ENCODE measurements around the gene RPUSD4. TPM values are rescaled to one million over a fixed set of nuclear protein-coding genes. Genes with fewer than 3 reads are reported as not detected.

The RPUSD4 gene
- total and polyA plus RNA-seq, 10 of the 15 experiments (the other 5 are each of a cell fraction or from before 2014, with no cell fraction given) = 24.5 to 47.6 (median 31.7) TPM

DNA sequence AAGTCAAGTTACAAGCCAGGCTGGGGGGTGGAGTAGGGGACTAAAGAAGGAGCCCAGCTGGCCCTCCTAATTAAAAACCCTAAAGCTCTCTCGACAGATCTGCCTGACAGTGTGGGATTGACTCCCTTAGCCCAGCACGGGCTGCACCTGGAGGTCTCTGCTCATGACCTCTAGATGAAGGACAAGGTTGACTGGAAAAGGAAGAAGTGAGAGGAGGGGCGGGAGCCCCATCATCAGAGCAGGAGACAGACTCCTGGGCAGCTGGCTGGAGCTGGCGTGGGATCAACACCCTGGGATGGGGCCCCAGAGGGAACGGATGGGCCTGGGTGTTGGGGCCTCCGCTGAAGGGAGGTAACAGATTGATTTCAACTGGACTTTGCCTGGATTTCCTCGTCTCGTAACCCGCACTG is 46.1 kb downstream of the RPUSD4 start (continued):
- TF ChIP-seq ETV6 (conservative IDR thresholded peaks at IDR 0.05 in 1 of 2, IDR thresholded peaks at IDR 0.05 in 1 of 2; ENCODE audit: borderline replicate concordance in 1 of 2, low read depth in 1 of 2) = no peak
- TF ChIP-seq NFXL1 (IDR thresholded peaks at IDR 0.05; ENCODE audit: borderline replicate concordance) = no peak
- TF ChIP-seq, protein P1, sequence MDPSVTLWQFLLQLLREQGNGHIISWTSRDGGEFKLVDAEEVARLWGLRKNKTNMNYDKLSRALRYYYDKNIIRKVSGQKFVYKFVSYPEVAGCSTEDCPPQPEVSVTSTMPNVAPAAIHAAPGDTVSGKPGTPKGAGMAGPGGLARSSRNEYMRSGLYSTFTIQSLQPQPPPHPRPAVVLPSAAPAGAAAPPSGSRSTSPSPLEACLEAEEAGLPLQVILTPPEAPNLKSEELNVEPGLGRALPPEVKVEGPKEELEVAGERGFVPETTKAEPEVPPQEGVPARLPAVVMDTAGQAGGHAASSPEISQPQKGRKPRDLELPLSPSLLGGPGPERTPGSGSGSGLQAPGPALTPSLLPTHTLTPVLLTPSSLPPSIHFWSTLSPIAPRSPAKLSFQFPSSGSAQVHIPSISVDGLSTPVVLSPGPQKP (IDR thresholded peaks at IDR 0.05; ENCODE audit: low read depth, low read length) = no peak
- no peak for TF ChIP-seq SMC3 (IDR thresholded peaks at IDR 0.05; ENCODE audit: borderline replicate concordance, low read length)
- no peak for TF ChIP-seq BCL11A (IDR thresholded peaks at IDR 0.05; ENCODE audit: low read depth, low read length)

DNA sequence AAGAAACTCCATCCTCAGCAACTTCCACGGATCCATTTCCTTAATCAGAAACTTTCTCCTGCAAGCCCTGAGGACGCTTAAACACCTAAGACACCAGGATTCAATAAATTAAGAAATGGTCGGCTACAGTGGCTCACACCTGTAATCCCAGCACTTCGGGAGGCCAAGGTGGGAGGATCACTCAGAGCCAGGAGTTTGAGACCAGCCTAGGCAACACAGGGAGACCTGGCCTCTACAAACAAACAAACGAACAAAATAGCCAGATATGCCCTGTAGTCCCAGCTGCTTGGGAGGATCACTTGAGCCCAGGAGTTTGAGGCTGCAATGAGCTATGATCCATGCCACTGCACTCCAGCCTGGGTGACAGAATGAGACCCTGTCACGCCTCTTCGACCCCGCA is 46.7 kb downstream of the RPUSD4 start:
- Histone ChIP-seq H3K9me3 (replicated peaks; ENCODE audit: control insufficient read depth, insufficient read depth, low read length) (no peaks in the 10 kb centered on the region), H3K4me3 (no peak overlapping the region), H3K36me3 (ENCODE audit: control insufficient read depth in 2 of 2, insufficient read depth in 2 of 2, low read length in 1 of 2) (no peaks in the 10 kb centered on the region), H3K4me2 (ENCODE audit: control insufficient read depth, insufficient read depth) (no peak overlapping the region), H3K79me2 (ENCODE audit: control insufficient read depth, insufficient read depth, low read length) (no peaks in the 10 kb centered on the region), H3K27ac (ENCODE audit: control insufficient read depth, insufficient read depth) (no peak overlapping the region), H3K4me1 (ENCODE audit: control insufficient read depth, insufficient read depth, low read length) (no peaks in the 10 kb centered on the region), H4K20me1 (ENCODE audit: control insufficient read depth, insufficient read depth) (no peaks in the 10 kb centered on the region), H3K27me3 (replicated peaks in 1 of 2; ENCODE audit: control insufficient read depth in 2 of 2, insufficient read depth in 2 of 2, low read length in 1 of 2) (no peaks in the 10 kb centered on the region), H2AFZ (ENCODE audit: control insufficient read depth, low read depth, low read length) (no peak overlapping the region), H3K9ac (ENCODE audit: control insufficient read depth, insufficient read depth, low read length) (no peak overlapping the region)
- FAIRE-seq (no peak), ATAC-seq (no peak), DNase-seq (ENCODE audit: low read depth, low spot score) (no peak)
- no peak for TF ChIP-seq NFYA (IDR thresholded peaks at IDR 0.05; ENCODE audit: borderline replicate concordance, low read depth, low read length)
- ChIA-PET CTCF (no interaction called here), RAD21 (ENCODE audit: unreplicated experiment) (no interaction called here), SMC1A (ENCODE audit: uncharacterized antibody, unreplicated experiment) (interaction anchor here (0.6 to 0.7 kb wide), 2 partner anchors 48 to 198 kb away, joined by 3 read pairs; no protein-coding TSS in a partner anchor), POLR2A (no interaction called here)
- intact Hi-C loops (cut with micrococcal nuclease; ENCODE audit: unreplicated experiment) (no loop called here), in situ Hi-C loops (cut with MboI) (no loop called here)
- BruUV-seq (replicated peaks) = no TSS peak
- WGBS (ENCODE audit: insufficient coverage, insufficient replicate concordance, low lambda C conversion rate, missing lambda C conversion rate) = 21% methylated on average over 5 of the region's 8 CpGs

All from GM12878 (cell line).